HFF-Myc (cell line): Measurements from ENCODE around the gene UNC5A.

Experiments used
- DNase-seq: peaks from one replicate; pipeline ENCODE4 v3.0.0-alpha.2; 2011; ENCODE audit warnings: low read depth; ENCODE audit errors: extremely low read depth
- H3K4me3 ChIP-seq: replicated peaks from 2 replicates; pipeline ENCODE4 v1.5.1; 2011; ENCODE audit warnings: low read depth, mild to moderate bottlenecking, control low read depth, low read length
- TF ChIP-seq, protein P1 (sequence below): IDR thresholded peaks from 2 replicates; pipeline ENCODE4 v1.5.1; 2012; ENCODE audit warnings: mild to moderate bottlenecking, low read depth, low read length, control low read depth; ENCODE audit errors: missing control alignments

Gene UNC5A

DNA sequence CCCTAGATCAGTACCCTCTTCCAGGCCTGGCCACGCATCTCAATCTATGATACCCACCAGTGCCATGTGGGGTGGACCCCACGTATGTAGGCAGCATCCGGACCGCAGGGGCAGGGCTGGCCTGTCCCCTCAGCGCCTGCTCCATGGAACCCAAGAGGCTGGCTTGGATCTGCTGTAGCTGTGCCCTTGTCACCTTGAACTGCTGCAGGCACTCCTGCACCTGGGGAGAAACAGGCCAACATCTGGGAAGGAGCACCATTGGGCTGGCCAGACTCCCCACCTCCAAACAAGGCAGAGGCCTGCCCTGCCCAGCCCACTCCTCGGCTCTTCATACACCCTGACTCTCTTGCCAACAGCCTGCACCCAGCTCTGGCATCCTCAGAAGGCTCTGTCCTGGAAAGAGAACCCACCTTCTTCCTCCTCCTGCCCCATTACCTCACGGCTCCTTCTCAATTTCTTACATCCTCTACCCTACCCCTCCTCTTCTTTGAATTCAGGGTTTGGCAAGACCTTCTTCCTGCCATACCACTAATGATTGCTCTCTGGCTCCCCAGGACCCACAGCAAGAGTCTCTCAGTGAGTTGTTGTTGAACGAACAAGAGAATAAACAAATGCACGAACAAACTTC, 81.1 kb downstream of the UNC5A start:
- TF ChIP-seq, protein P1, sequence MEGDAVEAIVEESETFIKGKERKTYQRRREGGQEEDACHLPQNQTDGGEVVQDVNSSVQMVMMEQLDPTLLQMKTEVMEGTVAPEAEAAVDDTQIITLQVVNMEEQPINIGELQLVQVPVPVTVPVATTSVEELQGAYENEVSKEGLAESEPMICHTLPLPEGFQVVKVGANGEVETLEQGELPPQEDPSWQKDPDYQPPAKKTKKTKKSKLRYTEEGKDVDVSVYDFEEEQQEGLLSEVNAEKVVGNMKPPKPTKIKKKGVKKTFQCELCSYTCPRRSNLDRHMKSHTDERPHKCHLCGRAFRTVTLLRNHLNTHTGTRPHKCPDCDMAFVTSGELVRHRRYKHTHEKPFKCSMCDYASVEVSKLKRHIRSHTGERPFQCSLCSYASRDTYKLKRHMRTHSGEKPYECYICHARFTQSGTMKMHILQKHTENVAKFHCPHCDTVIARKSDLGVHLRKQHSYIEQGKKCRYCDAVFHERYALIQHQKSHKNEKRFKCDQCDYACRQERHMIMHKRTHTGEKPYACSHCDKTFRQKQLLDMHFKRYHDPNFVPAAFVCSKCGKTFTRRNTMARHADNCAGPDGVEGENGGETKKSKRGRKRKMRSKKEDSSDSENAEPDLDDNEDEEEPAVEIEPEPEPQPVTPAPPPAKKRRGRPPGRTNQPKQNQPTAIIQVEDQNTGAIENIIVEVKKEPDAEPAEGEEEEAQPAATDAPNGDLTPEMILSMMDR: no peak
- no peak overlapping the region for H3K4me3 ChIP-seq
- DNase-seq: no peak

DNA sequence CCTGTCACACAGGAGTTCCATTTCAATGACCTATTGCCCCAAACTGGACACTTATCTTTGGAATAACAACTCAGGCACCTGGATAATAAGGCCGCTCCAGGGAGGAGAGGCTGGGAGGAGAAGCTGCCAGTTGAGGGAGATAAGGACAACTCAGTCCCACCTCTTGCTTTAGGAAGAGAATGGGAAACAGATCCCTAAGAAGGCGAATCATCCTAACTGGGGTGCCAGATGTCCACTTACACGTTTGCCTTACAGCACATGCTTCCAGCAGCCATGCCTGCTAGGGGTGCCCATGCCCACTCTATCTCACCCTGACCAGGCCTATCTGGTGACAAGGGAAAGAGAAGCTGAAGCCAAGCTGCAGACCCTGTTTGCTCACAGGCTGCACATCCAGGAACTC, 82.3 kb downstream of the UNC5A start:
- DNase-seq: no peak
- H3K4me3 ChIP-seq: no peak overlapping the region
- TF ChIP-seq, protein P1: no peak

DNA sequence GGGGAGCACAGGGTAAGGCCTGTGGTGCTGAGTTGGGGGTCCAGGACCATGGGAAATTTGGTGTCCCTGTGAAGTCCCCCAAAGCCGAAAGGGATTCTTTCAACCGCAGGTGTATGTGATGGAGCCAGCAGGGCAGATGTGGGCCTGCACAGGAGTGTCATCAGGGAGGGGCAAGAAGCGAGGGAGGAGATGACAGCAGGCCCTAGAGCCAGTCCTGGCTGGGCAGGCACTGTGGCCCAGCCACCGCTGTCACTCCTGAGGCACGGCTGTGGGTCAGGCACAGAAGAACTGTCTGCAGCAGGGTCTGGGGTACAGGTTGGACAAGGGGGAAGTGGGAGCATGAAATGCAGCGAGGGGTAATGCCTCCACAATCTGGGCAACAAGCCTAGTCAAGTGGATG, 83.9 kb downstream of the UNC5A start:
- TF ChIP-seq, protein P1: no peak
- no peak for DNase-seq
- H3K4me3 ChIP-seq: no peak overlapping the region

DNA sequence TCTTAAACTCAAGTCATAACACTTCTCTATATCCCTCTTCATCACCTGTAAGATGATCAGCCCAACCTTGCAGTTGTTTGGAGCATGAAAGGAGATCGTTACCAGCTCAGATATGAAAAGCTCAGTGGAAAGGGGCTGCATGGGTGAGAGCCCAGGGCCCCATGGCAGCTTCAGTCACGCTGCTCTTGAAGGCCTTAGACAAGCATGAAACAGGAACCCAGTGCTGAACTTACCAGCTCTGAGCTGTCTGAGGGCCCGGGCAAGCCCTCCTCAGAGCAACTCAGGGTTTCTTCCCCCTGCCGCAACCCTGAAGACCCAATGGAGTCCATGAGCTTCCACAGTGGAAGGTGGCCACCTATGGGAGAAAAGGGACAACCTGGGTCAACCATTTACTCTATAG, 85.5 kb downstream of the UNC5A start:
- no peak overlapping the region for H3K4me3 ChIP-seq
- TF ChIP-seq, protein P1: no peak
- no peak for DNase-seq

DNA sequence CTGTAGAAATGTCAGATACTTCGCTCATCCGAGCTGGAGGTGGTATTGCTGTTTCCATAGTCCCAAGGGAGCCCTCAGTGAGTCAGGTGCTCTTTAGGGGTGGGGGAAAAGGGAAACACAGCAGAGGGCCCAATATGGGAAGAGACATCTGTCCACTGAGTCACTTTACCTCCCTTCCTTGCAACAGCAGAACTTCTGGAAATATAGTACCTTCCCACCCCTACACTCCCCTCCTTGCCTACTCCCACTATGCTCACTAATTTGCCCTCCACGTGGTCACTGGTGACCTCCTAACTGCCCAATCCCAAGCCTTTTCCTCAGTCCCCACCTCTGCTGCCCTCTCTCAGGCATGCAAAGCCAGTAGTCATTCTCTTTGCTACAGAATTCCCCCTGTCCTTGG, 86.9 kb downstream of the UNC5A start:
- no peak for DNase-seq
- TF ChIP-seq, protein P1: no peak
- H3K4me3 ChIP-seq: no peak overlapping the region

DNA sequence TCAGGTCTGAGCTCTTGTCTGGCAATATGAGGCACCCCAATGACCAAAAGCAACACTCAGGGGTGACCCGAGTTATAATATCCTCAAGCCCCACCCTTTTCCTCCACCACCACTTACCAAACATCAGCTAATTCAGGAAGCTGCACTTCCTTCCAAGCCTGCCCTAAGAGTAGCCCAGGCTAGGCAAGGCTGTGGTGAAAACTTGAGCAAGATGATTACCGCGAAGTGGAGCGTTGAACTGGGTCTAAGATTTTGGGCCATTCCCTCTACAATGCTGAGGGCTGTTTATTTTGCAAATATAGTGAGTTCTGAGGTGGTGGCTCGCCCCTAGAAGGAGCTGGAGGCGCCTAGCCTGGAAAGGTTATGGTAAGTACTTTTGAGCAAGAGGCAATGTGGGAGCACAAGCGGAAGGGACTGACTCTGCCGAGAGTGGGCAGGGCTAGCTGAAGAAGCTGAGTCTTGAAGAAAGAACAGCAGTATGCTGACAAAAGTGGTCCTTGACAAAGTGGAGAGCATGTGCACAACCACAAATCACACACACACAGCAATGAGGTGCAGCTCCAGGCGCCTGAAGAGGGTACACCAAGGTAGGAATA, 89.0 kb downstream of the UNC5A start, which contains the start of gene HK3:
TSS of gene HK3 (minus strand) at position 51 of the 596 bp plus-strand sequence. CDS start 3,187 bp downstream, outside the sequence.
- TF ChIP-seq, protein P1: no peak
- no peak within 1 kb of the TSS for H3K4me3 ChIP-seq
- DNase-seq: no peak
